ENCODE data around the gene FLT3LG.
A peak's percentile ranks its signal among the peaks of the same experiment; 100 is the strongest.

FLT3LG gene

DNA sequence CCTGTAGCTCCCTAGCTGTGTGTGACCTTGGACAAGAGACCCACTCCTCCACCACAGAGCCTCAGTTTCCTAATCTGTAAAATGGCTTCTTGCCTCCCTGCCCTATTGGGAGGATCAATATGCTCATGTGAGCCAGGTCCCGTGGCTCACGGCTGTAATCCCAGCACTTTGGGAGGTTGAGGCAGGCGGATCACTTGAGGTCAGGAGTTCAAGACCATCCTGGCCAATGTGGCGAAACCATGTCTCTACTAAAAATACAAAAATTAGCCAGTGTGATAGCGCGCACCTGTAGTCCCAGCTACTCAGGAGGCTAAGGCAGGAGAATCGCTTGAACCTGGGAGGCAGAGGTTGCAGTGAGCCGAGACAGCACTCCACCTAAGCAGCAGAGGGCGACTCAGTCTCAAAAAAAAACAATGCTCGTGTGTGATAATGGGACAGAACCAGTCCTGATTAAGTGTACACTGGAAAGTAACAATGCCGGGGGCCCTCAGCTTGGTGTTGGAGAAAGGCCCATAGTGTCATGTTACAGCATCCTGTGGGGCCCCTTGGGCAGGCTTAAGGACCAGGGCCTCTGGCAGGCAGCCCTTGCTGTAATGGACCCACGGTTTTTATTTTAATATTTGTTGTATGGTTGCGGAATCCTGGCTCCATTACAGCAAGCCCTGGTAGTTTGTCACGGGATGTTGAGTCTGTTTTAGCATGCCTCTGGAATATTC is 29.0 kb downstream of the FLT3LG start:
- peak; percentile 81 for DNase-seq

DNA sequence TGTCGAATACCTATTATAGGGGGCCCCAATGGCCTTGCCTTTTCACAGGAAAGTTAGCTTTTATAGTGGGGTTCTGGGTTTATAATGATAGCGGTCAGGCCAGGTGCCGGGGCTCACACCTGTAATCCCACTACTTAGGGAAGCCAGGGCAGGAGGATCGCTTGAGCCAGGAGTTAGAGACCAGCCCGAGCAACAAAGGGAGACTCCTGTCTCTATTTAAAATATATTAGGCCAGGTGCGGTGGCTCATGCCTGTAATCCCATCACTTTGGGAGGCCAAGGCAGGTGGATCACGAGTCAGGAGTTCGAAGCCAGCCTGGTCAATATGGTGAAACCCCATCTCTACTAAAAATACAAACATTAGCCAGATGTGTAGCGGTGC is 29.6 kb downstream of the FLT3LG start:
- DNase-seq = no peak
- in situ Hi-C loops (cut with MboI; ENCODE audit: low pct_unique_long_range_greater_than_20kb, low sequenced_read_pairs) = no loop called here

More for the DNA sequence above, 29.0 kb downstream of the FLT3LG start:
- in situ Hi-C loops (cut with MboI; ENCODE audit: low pct_unique_long_range_greater_than_20kb, low sequenced_read_pairs) = no loop called here

DNA sequence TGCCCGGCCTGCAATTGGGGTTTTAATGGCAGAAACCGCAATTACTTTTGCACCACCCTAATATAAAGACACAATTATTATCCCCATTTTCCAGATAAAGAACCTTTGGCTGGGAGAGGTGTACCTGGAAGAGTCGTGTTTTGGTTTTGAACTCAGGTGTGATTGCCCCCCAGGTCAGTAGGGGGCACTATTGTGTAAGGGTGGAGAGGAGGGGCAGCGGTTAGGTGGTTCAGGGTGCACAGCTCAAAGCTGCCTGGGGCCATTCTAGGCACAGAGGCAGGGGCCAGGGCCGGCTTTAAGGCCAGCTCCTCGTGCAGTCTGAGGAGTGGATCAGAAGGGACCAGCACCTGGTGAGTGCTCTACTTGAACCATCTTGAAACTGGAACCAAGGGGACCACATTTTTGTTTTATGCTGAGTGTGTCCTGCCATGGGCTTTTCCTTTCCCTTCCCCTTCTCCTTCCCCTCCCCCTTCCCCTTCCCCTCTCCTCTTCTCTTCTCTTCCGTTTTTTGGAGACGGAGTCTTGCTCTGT is 32.6 kb downstream of the FLT3LG start:
- in situ Hi-C loops (cut with MboI; ENCODE audit: low pct_unique_long_range_greater_than_20kb, low sequenced_read_pairs) = no loop called here
- DNase-seq = peak; percentile 91

DNA sequence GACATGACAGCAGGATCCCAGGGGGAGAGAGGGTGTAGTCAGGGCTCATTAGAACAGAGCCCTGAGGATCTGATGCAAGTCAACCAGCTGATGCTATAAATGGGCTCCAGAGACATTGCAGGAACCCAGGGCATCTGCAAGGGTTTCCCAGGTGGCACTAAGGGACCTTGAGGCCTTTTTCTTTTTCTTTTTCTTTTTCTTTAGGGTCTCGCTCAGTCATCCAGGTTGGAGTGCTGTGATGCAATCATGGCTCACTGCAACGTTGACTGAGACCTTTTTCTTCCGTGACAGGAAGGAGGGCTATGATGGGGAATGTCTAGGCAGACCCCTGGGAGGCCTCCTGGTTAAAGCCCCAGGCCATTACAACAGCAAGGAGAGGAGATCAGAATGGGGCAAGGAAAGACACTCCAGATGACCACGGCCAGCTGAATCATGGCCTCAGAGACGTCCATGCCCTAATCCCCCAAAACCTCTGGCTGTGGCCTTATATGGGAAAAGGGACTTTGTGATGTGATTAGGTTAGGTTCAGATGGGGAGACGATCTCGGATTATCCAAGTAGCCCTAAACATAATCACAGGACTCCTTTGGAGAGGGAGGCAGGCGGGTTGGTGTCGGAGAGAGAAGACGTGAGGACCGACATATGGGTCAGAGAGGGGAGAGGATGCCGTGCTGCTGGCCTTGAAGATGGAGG is 33.9 kb downstream of the FLT3LG start:
- in situ Hi-C loops (cut with MboI; ENCODE audit: low pct_unique_long_range_greater_than_20kb, low sequenced_read_pairs) = no loop called here
- DNase-seq = no peak

DNA sequence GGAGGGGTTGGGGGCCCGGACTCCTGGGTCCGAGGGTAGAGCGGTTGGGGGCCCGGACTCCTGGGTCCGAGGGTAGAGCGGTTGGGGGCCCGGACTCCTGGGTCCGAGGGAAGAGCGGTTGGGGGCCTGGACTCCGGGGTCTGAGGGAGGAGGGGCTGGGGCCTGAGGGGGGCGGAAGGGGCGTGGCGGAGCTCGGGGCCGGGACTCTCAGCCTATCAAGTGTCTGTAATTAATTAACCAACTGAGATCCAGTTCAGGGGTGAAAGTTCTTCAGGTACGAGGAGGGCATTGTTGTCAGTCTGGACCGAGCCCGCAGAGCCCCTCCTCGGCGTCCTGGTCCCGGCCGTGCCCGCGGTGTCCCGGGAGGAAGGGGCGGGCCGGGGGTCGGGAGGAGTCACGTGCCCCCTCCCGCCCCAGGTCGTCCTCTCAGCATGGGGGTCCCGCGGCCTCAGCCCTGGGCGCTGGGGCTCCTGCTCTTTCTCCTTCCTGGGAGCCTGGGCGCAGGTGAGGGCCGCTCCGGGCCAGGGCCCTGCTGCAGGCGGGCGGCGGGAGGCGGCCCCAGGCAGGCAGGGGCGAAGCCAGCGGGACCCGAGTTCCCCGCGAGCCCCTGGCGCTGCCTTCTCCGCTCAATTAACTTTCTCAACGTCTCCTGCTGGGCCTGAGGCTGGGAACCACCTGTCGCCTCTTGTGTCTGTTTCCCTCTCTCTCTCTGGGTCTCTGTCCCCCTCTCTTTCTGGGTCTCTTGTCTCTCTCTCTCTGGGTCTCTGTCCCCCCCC is 39.1 kb downstream of the FLT3LG start:
- DNase-seq = no peak
- in situ Hi-C loops (cut with MboI; ENCODE audit: low pct_unique_long_range_greater_than_20kb, low sequenced_read_pairs) = no loop called here

DNA sequence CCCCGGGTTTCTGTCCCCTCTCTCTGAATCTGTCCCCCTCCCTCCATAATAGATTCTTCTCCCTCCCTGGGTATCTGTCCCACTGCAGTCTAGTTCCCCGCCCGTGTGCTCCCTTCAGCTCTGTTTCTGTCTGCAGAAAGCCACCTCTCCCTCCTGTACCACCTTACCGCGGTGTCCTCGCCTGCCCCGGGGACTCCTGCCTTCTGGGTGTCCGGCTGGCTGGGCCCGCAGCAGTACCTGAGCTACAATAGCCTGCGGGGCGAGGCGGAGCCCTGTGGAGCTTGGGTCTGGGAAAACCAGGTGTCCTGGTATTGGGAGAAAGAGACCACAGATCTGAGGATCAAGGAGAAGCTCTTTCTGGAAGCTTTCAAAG is 39.7 kb downstream of the FLT3LG start:
- no peak for DNase-seq
- in situ Hi-C loops (cut with MboI; ENCODE audit: low pct_unique_long_range_greater_than_20kb, low sequenced_read_pairs) = no loop called here

DNA sequence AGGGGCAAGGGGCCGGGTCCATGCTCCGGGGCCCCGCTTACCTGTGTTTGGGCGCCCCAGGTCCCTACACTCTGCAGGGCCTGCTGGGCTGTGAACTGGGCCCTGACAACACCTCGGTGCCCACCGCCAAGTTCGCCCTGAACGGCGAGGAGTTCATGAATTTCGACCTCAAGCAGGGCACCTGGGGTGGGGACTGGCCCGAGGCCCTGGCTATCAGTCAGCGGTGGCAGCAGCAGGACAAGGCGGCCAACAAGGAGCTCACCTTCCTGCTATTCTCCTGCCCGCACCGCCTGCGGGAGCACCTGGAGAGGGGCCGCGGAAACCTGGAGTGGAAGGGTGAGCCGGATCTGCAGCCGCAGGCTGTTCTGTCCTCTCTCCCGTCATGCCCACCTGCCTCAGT is 40.1 kb downstream of the FLT3LG start:
- DNase-seq = no peak
- in situ Hi-C loops (cut with MboI; ENCODE audit: low pct_unique_long_range_greater_than_20kb, low sequenced_read_pairs) = no loop called here

DNA sequence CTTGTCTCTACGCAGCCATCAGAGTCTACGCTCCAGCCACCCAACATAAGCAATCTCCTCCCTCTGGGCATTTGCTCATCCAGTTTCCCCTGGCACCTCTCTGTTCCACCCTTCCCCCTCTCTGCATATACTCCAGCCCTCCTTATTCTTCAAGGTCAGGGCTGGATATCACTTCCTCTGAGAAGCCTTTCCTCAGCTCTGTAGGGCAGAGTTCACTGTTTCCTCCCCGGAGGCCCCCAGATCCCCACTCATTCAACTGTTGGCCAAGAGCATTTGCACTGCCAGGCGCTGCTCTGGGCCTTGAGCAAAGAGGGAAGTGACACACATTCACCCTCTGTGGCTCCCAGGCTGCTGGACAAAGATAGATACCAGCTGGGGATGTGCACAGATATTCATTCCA is 41.8 kb downstream of the FLT3LG start:
- peak; percentile 88 for DNase-seq

DNA sequence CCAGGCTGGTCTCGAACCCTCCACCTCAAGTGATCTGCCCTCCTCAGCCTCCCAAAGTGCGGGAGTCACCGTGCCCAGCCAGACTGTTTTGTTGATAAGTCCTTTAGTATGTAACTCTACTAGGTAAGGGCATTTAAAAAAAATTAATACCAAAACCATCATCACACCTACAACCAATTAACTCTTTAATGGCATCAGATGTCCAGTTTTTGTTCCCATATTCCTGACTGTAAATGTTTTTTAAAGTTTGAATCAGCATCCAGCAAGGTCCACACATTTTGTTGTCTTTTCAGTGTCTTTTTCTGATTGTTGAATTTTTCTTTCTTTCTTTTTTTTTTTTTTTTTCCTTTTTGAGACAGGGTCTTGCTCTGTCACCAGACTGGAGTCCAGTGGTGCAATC is 44.0 kb downstream of the FLT3LG start:
- in situ Hi-C loops (cut with MboI; ENCODE audit: low pct_unique_long_range_greater_than_20kb, low sequenced_read_pairs) = no loop called here
- no peak for DNase-seq

More for the DNA sequence above, 41.8 kb downstream of the FLT3LG start:
- in situ Hi-C loops (cut with MboI; ENCODE audit: low pct_unique_long_range_greater_than_20kb, low sequenced_read_pairs) = no loop called here

DNA sequence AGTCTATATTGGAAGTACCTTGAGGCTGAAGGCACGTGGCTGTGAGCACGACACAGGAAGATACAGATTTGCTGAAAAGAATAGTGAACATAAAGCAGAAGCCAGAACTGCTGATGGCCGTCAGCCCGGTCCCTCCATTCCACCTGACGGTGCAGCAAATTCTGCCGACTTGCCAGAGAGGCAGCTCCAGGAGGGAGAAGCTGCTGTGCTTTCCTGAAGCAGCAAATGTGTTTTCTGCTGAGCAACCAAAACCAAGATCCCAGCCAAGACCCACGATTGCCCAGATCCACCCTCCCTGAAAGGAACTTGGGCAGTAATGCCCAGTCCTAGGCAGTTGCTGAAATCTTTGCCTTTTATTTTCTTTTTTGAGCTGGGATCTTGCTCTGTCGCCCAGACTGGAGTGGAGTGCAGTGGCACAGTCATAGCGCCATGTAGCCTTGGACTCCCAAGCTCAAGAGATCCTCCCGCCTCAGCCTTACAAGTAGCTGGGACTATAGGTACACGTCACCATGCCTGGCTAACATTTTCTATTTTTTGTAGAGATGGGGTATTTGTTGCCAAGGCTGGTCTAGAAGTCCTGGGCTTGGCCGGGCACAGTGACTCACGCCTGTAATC is 46.8 kb downstream of the FLT3LG start:
- no peak for DNase-seq
- in situ Hi-C loops (cut with MboI; ENCODE audit: low pct_unique_long_range_greater_than_20kb, low sequenced_read_pairs) = no loop called here

DNA sequence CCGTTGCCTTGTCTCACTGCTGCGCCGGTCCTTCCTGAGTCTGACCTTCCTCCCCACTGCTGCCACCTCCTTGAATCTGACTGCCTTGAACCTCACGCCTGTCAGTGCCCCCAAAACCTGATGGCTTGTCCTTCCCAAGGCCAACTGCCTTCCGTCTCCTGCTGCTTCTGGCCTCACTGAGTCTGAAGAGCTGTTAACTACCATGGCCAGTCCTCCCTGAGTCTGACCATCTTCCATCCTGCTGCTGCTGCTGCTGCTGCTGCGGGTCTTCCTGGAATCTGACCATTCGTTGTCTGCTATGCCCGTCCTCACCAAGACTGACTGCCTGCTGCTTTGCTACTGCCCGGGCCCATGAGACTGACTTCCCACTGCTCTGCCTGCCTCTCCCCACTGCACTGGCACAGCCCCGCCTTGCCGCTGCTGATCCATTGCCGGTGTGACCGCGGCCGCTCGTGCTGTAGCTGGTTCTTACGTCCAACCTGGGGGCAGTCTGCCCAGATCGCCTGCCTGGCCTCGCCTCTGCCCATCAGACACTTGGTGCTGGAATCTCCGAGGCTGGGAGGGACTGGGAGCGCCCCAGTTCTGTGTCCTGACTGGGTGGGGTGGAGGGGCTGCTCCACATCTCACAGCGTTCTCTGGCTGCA is 50.9 kb downstream of the FLT3LG start:
- in situ Hi-C loops (cut with MboI; ENCODE audit: low pct_unique_long_range_greater_than_20kb, low sequenced_read_pairs) = no loop called here
- no peak for DNase-seq

DNA sequence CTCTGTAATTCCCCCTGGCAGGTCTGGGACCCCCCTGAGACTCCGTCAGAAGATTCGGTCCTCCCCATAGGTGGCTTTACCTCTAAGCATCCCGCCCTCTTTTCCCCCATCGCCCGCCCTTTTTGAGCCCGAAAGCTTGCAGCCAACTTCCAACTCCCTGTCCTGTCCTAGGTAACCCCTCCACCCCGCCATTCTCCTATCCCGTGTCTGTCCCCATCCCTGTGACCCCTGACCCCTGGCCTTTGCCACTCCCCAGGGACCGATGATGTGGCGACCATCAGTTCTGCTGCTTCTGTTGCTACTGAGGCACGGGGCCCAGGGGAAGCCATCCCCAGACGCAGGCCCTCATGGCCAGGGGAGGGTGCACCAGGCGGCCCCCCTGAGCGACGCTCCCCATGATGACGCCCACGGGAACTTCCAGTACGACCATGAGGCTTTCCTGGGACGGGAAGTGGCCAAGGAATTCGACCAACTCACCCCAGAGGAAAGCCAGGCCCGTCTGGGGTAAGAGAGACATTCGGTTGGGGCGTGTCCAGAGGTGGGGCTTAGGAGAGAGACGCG is 54.3 kb downstream of the FLT3LG start:
- no peak for DNase-seq
- in situ Hi-C loops (cut with MboI; ENCODE audit: low pct_unique_long_range_greater_than_20kb, low sequenced_read_pairs) = no loop called here

DNA sequence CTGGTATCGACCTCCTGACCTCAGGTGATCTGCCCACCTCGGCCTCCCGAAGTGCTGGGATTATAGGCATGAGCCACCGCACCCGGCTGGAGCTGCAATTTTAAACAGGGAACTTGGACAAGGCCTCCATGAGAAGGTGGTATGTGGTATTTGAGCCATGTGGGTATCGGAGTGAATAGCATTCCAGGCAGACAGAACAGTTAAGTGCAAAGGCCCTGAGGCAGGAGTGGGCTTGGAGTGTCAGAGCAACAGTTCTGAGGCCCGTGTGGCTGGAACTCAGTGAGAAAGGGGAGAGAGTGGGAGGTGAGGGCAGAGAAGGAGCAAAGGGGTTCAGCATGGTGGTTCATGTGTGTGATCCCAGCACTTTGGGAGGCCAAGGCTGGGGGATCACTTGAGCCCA is 56.7 kb downstream of the FLT3LG start:
- in situ Hi-C loops (cut with MboI; ENCODE audit: low pct_unique_long_range_greater_than_20kb, low sequenced_read_pairs) = no loop called here
- no peak for DNase-seq

DNA sequence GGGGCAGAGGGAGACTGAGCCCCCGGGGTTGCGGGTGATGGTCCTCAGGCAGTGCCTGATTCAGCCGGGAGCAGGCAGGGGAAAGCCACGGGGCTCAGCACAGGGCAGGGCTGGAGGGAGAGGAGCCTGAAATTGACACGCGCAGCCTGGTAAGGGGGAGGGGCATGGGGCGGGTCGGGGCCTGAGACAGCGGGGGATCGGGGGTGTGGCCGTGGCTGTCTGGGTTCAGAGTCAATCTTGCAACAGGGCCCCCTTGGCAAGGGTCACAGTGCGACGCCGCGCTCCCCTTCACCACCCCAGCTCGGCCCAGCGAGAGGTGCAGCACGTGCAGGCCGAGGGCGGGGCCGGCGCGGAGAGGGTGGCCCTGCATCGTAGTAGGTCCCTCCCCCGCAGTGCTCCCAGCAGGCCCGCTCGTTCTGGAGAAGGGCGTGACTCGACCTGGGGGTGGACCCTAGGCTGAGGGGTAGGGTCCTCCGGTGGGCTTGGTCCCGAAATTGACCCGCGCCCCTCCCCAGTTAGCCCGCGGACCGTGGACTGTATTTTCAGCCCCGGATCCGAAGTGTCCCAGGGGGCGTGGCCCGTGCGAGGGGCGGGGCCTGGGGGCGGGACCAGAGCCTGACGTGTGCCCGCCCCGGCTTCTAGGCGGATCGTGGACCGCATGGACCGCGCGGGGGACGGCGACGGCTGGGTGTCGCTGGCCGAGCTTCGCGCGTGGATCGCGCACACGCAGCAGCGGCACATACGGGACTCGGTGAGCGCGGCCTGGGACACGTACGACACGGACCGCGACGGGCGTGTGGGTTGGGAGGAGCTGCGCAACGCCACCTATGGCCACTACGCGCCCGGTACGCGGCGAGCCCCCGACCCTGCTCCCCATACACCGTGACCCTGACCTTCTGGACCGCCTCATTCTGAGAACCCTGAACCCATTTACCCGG is 59.8 kb downstream of the FLT3LG start:
- in situ Hi-C loops (cut with MboI; ENCODE audit: low pct_unique_long_range_greater_than_20kb, low sequenced_read_pairs) = no loop called here
- DNase-seq = peak; percentile 75

DNA sequence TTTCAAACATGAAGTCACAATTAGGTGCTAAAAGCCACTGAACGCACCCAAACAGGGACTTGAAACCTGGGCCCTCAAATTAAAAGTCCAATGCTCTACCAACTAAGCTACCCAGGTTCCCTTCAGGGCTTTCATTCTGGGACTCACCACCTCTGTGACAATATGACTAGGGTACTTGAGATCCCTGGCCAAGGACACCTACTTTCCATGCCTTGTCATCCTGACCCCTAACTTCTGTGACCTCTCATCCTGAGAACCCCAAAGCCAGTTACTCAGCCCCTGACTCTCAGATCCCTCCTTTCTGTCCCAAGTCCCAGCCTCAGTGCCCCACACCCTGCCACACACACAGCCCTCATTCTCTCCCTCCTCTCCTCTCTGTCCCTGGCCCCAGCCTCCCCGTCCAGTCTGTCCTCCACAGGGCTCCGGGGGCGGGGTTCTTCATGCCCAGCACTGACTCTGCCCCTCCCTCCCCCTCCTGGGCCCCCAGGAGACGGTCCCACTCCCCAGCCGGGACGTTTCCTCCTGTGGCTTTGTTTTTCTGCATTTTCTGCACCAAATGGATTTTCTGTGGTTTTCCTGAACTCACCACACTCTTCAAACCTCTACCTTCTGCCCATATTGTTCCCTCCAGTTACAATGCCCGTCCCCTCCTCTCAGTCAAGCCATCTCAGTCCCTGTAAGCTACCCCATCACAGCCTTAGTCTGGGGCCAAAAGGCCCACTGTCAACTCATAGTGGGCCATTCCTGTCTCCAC is 60.8 kb downstream of the FLT3LG start:
- in situ Hi-C loops (cut with MboI; ENCODE audit: low pct_unique_long_range_greater_than_20kb, low sequenced_read_pairs) = no loop called here
- peak; percentile 86 for DNase-seq

Data from KBM-7 (cell line).